Neural progenitor cell (in vitro differentiated cells): ENCODE measurements around the gene POC1A.

Experiments
- CTCF ChIP-seq: fragments of 200-600 bp; sonication (generic); IDR thresholded peaks from 2 replicates; pipeline ENCODE4 v1.5.1; 2017; ENCODE audit warnings: antibody characterized with exemption, mild to moderate bottlenecking
- EZH2 ChIP-seq: fragments of 200-600 bp; sonication (generic); IDR thresholded peaks from 2 replicates; pipeline ENCODE4 v1.6.1; 2017; ENCODE audit warnings: antibody characterized with exemption, mild to moderate bottlenecking, moderate library complexity
- EZH2phosphoT487 ChIP-seq: fragments of 200-600 bp; sonication (generic); IDR thresholded peaks from 2 replicates; pipeline ENCODE4 v1.6.1; 2017; ENCODE audit warnings: antibody characterized with exemption

GRCh38 chr3:52069135-52069534 is 85.1 kb downstream of the POC1A start:
- TF ChIP-seq EZH2 (no peak), CTCF (no peak), EZH2phosphoT487 (no peak)
